ENCODE measurements around the gene RAB34. TPM values are rescaled to one million over a fixed set of nuclear protein-coding genes. Genes with fewer than 3 reads are reported as not detected.

Gene RAB34
- polyA plus RNA-seq, 3 donors: 66.7 to 93.3 (median 79.1) TPM

DNA sequence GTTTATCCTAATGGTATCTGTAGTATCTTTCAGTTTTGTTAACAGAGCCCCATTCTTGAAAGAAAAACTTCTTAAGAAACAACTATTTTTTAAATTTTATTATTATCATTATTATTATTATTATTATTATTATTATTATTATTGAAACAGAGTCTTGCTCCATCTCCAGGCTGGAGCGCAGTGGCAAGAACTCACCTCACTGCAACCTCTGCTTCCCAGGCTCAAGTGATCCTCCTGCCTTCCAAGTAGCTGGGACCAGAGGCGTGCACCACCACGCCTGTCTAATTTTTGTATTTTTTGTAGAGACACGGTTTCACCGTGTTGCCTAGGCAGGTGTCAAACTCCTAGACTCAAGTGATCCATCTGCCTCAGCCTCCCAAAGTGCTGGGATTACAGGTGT lies 32.3 kb downstream of the RAB34 start:
- Mint-ChIP-seq H3K4me1 (no peaks in the 10 kb centered on the region), H3K27ac (peak overlapping the region in 1 of 7 donors; percentile 48)

DNA sequence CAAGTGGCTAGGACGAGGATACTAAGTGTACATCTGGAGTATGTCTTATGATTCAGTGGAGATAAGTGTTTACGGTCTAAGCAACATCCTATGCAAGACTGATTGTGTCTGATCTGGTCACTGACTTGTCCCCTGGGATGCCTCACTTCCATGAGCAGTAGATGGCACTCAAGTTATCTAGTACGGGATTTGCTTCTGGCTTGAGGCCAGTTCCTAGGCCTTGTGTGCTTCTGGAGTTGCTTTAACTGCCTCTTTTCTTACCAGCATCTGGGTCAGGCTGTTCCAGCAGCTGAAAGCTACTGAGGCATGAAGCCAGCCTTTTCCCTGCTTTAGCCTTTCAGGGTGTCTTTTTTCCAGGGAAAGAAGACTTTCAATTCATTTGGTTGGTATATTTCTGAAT lies 32.7 kb downstream of the RAB34 start:
- Mint-ChIP-seq H3K9me3 (no peaks in the 10 kb centered on the region), H3K27ac (no peak overlapping the region), H3K36me3 (peaks cover 90 to 99% of the 10 kb centered on the region in 2 donors), H3K27me3 (ENCODE audit: low read depth in 3 of 3) (no peaks in the 10 kb centered on the region), H3K4me1 (no peaks in the 10 kb centered on the region), H3K4me3 (no peak overlapping the region)
- H3K27me3 ChIP-seq (ENCODE audit: control insufficient read depth in 2 of 2, insufficient read depth in 2 of 2, low read length in 2 of 2): no peaks in the 10 kb centered on the region
- intact Hi-C loops (cut with micrococcal nuclease): no loop called here
- no peak overlapping the region for H3K4me2 ChIP-seq (replicated peaks; ENCODE audit: extremely low read depth, low read length, poor library complexity, severe bottlenecking)
- 83% methylated on average over 3 of the region's 3 CpGs for WGBS (ENCODE audit: insufficient coverage)
- H3K9me3 ChIP-seq (replicated peaks in 1 of 2; ENCODE audit: control insufficient read depth in 1 of 2, insufficient read depth in 1 of 2, low read length in 2 of 2): no peaks in the 10 kb centered on the region
- no peak overlapping the region for H2AFZ ChIP-seq (ENCODE audit: insufficient read depth, low read depth, low read length, poor library complexity, severe bottlenecking)
- TF ChIP-seq, protein P1, sequence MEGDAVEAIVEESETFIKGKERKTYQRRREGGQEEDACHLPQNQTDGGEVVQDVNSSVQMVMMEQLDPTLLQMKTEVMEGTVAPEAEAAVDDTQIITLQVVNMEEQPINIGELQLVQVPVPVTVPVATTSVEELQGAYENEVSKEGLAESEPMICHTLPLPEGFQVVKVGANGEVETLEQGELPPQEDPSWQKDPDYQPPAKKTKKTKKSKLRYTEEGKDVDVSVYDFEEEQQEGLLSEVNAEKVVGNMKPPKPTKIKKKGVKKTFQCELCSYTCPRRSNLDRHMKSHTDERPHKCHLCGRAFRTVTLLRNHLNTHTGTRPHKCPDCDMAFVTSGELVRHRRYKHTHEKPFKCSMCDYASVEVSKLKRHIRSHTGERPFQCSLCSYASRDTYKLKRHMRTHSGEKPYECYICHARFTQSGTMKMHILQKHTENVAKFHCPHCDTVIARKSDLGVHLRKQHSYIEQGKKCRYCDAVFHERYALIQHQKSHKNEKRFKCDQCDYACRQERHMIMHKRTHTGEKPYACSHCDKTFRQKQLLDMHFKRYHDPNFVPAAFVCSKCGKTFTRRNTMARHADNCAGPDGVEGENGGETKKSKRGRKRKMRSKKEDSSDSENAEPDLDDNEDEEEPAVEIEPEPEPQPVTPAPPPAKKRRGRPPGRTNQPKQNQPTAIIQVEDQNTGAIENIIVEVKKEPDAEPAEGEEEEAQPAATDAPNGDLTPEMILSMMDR (IDR thresholded peaks at IDR 0.05): no peak
- H4K20me1 ChIP-seq (ENCODE audit: insufficient read depth, low read length): no peaks in the 10 kb centered on the region
- no peak overlapping the region for H3K27ac ChIP-seq (ENCODE audit: low read depth in 1 of 2, low read length in 2 of 2)
- H3K36me3 ChIP-seq (replicated peaks in 1 of 2; ENCODE audit: control insufficient read depth in 1 of 2, insufficient read depth in 2 of 2, low read length in 2 of 2): peaks cover 98 to 99% of the 10 kb centered on the region in 2 donors
- no peak overlapping the region for H3K9ac ChIP-seq (ENCODE audit: insufficient read depth, low read length, poor library complexity, severe bottlenecking)
- no peak overlapping the region for H3K4me3 ChIP-seq (replicated peaks in 1 of 3; ENCODE audit: low read depth in 2 of 3, low read length in 3 of 3)
- H3K79me2 ChIP-seq (ENCODE audit: insufficient read depth, low read length): no peaks in the 10 kb centered on the region
- no peaks in the 10 kb centered on the region for H3K4me1 ChIP-seq (ENCODE audit: control insufficient read depth in 1 of 2, insufficient read depth in 2 of 2, low read length in 2 of 2)
- DNase-seq: no peak

More for the DNA sequence above, 32.3 kb downstream of the RAB34 start:
- H3K4me3 Mint-ChIP-seq: no peak overlapping the region
- H3K9me3 Mint-ChIP-seq: no peaks in the 10 kb centered on the region
- H3K4me2 ChIP-seq (replicated peaks; ENCODE audit: extremely low read depth, low read length, poor library complexity, severe bottlenecking): no peak overlapping the region
- no peak overlapping the region for H3K4me3 ChIP-seq (replicated peaks in 1 of 3; ENCODE audit: low read depth in 2 of 3, low read length in 3 of 3)
- no peaks in the 10 kb centered on the region for H3K79me2 ChIP-seq (ENCODE audit: insufficient read depth, low read length)
- intact Hi-C loops (cut with micrococcal nuclease): no loop called here
- H3K27ac ChIP-seq (ENCODE audit: low read depth in 1 of 2, low read length in 2 of 2): no peak overlapping the region
- no peak overlapping the region for H2AFZ ChIP-seq (ENCODE audit: insufficient read depth, low read depth, low read length, poor library complexity, severe bottlenecking)
- peaks cover 99% of the 10 kb centered on the region in 2 donors for H3K36me3 ChIP-seq (replicated peaks in 1 of 2; ENCODE audit: control insufficient read depth in 1 of 2, insufficient read depth in 2 of 2, low read length in 2 of 2)
- H3K36me3 Mint-ChIP-seq: peaks cover 94 to 99% of the 10 kb centered on the region in 2 donors
- no peak overlapping the region for H3K9ac ChIP-seq (ENCODE audit: insufficient read depth, low read length, poor library complexity, severe bottlenecking)
- no peaks in the 10 kb centered on the region for H3K27me3 Mint-ChIP-seq (ENCODE audit: low read depth in 3 of 3)
- H4K20me1 ChIP-seq (ENCODE audit: insufficient read depth, low read length): no peaks in the 10 kb centered on the region
- TF ChIP-seq, protein P1 (IDR thresholded peaks at IDR 0.05): no peak
- H3K27me3 ChIP-seq (ENCODE audit: control insufficient read depth in 2 of 2, insufficient read depth in 2 of 2, low read length in 2 of 2): no peaks in the 10 kb centered on the region
- H3K4me1 ChIP-seq (ENCODE audit: control insufficient read depth in 1 of 2, insufficient read depth in 2 of 2, low read length in 2 of 2): no peaks in the 10 kb centered on the region
- H3K9me3 ChIP-seq (replicated peaks in 1 of 2; ENCODE audit: control insufficient read depth in 1 of 2, insufficient read depth in 1 of 2, low read length in 2 of 2): no peaks in the 10 kb centered on the region
- 100% methylated on average over 2 of the region's 5 CpGs for WGBS (ENCODE audit: insufficient coverage)
- DNase-seq: no peak
